AG20443 (cell line): ENCODE data around the gene SLC29A2.

Source experiments
- DNase-seq: peaks from one replicate; pipeline ENCODE4 v3.0.0; 2012; ENCODE audit warnings: low spot score, mixed read lengths

The SLC29A2 gene

GRCh38 chr11:66317723-66318599 lies 53.6 kb downstream of the SLC29A2 start:
- DNase-seq: peak; percentile 59

DNA sequence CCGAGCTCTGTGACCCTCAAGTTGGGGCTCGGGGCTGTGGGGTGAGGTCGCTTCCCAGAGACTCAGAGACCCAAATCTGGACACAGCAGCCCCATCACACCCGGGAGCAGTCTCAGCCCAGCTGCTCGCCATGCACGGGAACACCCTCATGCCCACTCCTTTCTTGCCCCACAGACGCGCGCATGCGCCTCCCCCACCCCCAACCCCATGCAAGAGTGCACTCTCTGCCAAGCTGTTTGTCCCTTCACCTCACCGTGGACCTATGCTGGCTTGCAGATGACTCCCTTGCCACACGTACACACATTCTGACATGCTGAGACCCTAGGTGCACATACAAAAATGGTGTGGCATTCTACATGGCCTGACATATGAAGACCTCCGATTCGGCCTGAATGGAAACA lies 54.2 kb downstream of the SLC29A2 start:
- peak; percentile 81 for DNase-seq

- peak; percentile 78 for DNase-seq
These were observed 54.7 kb downstream of the SLC29A2 start, which contains the start of gene CD248 for GRCh38 chr11:66316849-66317251. Gene CD248, minus strand, starts transcription at chr11:66317044. Its CDS starts 17 bp downstream, at chr11:66317027.

GRCh38 chr11:66315921-66316811 lies 55.4 kb downstream of the SLC29A2 start:
- no peak for DNase-seq

- no peak for DNase-seq
These were observed 56.1 kb downstream of the SLC29A2 start for GRCh38 chr11:66315498-66315885.

- no peak for DNase-seq
These were observed 56.7 kb downstream of the SLC29A2 start for GRCh38 chr11:66314561-66315497.

DNA sequence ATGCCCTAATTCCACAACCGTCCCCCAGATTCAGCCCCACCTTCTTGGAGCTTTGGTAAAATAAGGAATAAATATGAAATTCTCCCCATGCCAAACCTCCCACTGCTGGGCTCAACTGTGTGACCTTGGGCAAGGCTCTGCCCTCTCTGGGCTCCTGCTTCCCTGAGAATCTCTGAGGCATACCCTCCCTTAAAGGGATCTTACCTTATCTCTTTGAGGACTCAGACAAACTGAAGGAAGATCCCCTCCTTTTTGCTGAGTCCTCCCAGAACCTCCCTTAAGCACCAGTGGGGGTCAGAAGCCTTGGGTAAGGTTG lies 57.4 kb downstream of the SLC29A2 start:
- DNase-seq: no peak

GRCh38 chr11:66313321-66314185 lies 58.0 kb downstream of the SLC29A2 start:
- no peak for DNase-seq

- peak; percentile 96 for DNase-seq
These were observed 58.8 kb downstream of the SLC29A2 start for GRCh38 chr11:66312549-66313320.
